Measurements from ENCODE around the gene KLRC3.
A peak's percentile ranks its signal among the peaks of the same experiment; 100 is the strongest.
"Not testable (repeated sequence)": the region's sequence is repeated elsewhere in the genome, so short reads cannot be mapped to it uniquely, and the experiment has no call there.

KLRC3 gene

DNA sequence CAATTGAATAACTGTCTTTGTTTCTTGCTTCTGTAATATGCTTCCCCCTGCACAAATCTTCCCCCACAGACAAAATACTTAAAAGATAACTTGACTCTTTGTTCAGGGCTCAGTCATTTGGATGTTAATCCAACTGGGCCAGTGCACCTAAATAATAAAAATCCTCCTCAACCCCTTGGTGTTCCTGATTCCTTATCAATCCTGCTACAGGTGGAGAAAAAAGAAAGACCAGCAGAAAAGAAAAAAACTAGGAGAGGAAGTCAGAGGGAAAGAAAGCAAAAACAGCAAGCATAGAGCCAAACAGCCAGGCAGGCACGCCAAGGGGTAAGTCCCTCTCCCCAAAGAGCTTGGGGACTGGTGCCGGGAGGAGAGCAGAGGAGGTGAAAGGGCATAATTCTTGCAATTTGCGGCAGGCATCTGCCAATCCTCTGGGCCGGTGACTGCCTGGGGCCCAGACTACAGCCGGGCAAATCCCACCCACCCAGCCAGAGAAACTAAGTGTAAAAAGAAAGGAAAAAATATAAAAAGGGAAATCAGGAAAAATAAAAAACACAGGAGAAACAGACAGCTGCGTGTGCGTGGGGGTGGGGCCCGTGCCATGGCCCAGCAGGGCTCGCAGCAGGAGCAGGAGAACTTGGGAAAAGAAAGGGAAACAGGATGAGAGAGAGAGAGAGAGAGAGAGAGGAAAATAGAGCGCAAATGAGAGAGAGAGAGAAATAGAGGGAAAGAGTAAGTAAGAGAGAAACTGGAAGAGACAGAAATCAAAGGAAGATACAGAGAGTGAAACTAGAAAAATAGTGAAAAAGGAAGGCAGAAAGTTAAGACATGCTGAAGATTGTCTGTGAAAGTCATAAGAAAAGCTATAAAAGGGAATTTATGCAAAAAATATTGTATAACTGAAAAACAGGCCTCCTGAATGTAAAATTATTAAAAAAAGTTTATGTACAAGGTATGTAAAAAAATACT, 51.9 kb downstream of the KLRC3 start:
- no peak overlapping the region for H3K27ac ChIP-seq
- TF ChIP-seq ZFX (IDR thresholded peaks at IDR 0.05; ENCODE audit: borderline replicate concordance), result no peak
- TF ChIP-seq, protein P1, sequence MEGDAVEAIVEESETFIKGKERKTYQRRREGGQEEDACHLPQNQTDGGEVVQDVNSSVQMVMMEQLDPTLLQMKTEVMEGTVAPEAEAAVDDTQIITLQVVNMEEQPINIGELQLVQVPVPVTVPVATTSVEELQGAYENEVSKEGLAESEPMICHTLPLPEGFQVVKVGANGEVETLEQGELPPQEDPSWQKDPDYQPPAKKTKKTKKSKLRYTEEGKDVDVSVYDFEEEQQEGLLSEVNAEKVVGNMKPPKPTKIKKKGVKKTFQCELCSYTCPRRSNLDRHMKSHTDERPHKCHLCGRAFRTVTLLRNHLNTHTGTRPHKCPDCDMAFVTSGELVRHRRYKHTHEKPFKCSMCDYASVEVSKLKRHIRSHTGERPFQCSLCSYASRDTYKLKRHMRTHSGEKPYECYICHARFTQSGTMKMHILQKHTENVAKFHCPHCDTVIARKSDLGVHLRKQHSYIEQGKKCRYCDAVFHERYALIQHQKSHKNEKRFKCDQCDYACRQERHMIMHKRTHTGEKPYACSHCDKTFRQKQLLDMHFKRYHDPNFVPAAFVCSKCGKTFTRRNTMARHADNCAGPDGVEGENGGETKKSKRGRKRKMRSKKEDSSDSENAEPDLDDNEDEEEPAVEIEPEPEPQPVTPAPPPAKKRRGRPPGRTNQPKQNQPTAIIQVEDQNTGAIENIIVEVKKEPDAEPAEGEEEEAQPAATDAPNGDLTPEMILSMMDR (IDR thresholded peaks at IDR 0.05), result no peak

DNA sequence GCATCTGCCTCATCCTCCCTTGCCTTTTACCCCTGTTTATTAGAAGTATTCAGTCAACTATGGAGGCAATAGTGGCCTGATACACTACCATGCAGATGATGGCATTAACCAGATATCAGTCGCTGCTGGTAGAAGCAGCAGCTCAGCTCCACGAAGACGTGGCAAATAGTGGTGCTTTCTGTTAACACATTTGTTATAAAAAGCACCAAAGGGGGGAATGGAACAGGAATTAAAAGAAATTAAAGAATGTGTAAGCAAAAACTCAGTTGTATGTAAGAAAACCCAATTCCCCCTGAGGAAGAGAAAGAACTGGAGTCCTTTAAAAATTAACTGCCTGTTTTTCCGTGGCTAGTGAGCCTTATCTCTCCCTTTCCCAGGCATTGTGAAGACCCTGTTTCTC, 52.7 kb downstream of the KLRC3 start:
- H3K27ac ChIP-seq, result not testable (repeated sequence)

DNA sequence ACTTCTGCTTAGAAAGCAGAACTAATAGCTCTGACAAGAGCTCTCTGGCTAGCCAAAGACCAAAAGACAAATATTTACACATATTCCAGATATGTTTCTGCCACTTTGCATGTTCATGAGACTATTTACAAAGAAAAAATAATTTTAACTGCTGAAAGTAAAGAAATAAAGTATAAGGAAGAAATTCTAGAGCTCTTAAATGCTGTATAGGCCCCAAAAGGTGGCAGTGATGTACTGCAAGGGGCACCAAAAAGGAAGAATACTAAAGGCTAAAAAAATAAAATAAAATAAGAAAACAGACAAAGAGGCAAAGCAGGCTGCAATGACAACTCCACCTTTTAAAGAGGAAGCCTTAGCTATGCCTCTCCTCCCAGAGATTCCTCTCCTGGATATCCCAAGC, 53.5 kb downstream of the KLRC3 start:
- H3K27ac ChIP-seq, result peak overlapping the region; percentile 93
- TF ChIP-seq ZFX (IDR thresholded peaks at IDR 0.05; ENCODE audit: borderline replicate concordance), result no peak
- TF ChIP-seq, protein P1 (IDR thresholded peaks at IDR 0.05), result peak; percentile 27

DNA sequence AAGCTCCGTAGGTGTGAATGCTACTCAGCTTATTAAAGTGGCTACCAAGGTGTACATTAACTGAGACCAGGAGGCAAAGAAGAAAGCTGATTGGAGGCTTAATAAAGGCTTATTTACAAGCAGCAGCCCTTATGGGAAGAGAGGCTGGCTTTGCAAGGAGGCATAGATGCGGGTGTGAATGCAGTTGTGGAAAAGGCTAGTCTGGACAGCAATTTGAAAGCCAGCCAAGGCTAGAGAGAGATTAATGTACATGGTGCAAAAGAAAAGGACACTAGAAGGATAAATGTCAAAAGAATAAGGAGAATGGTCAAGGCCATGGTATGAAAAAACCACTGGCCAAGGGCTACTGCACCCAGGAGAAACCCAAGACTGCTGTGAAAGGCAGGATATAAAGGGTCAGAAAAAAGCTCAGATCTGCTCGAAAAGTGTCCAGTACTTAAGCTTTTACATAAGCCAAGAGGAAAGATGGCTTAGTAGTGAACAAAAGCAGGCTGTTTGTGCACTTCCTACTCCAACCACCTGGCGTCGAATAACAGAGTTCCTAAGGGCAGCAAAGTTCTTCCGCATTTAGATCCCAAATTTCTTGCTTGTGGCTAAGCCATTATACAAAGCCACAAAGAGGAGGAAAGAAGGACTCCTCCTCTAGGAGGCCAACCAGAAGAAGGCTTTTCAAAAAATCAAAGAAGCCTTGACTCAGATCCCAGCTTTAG, 54.5 kb downstream of the KLRC3 start:
- peak overlapping the region; percentile 93 for H3K27ac ChIP-seq
- TF ChIP-seq, protein P1 (IDR thresholded peaks at IDR 0.05), result peak; percentile 27; the same call in 1 of the 2 replicates
- no peak for TF ChIP-seq ZFX (IDR thresholded peaks at IDR 0.05; ENCODE audit: borderline replicate concordance)

DNA sequence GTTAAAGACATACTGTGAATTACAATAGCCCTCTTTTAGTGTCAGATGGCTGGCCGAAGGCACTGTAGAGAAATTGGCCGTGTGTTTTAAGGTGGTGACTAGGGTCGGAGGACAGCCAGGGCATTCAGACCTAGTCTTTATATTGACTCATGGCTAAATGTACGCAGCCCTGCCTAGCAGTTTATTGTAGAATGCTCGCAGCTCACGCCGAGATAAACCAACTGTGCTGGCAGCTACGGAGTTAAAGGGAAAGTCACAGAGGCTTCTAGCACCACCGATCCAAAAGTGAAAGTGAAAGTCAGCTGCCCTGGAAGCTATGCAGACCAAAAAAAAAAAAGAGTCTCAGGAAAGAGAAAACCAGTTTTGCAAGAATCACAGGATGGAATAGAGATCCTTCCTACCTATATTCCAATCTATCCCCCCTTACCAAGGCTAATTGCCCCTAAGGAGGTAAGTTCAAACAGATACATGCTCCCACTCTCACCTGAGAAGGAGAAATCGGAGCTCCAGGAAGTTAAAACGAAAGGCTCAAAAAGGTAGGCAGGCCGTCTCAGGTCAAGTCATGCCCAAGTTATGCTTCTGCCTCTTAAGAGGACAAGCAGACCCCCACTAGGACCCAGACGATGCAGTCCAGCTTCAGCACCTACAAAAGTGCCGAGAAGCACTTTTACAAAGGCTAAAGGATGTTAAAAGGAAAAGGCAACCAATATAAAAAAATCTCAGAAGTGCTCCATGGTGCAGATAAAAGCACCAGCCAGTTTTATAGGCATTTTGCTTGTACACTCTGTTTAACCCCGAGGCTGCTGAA, 55.4 kb downstream of the KLRC3 start:
- peak overlapping the region; percentile 93 for H3K27ac ChIP-seq

DNA sequence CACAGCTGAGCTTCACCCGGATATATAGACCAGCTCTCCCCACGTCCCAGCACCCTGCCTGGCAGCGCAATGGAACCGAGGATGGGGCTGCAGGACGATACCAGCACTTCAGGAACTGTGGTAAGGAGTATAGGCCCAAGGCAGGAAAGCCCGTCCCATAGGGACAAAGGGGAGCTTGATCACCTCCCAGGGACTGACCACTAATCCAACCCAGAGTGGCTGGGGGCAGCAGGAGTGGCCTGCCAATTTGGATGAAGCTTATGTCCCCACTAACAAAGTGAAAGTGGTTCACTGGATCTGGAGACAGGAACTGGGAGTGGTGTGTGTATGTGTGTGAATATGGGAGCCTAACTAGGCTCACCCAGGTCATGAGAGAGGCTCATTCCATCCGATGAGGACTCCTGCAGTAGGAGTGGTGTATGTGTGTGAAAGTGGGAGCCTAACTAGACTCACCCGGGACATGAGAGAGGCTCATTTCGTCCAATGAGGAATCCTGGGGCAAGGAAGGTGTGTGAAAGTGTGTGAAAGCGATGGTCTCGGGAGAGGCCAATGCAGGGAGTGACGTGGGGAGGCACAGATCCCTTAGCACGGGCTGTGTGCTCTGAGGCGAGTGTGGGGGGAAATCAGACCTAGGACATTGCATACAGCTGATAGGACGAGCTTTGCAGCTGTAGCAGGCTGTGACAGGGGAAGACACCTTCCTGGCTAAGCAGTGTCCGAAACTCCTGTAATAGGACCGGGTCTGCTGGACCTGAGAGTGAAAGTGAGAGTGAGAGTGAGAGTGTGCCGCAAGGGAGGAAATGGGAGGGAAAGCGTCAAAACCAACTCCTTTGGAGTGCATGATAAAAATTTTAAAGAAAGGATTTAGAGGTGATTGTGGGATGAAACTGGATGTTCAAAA, 56.2 kb downstream of the KLRC3 start:
- TF ChIP-seq, protein P1 (IDR thresholded peaks at IDR 0.05), result no peak
- no peak for TF ChIP-seq ZFX (IDR thresholded peaks at IDR 0.05; ENCODE audit: borderline replicate concordance)
- H3K27ac ChIP-seq, result peak overlapping the region; percentile 93

More for the DNA sequence above, 55.4 kb downstream of the KLRC3 start:
- TF ChIP-seq, protein P1 (IDR thresholded peaks at IDR 0.05), result no peak
- TF ChIP-seq ZFX (IDR thresholded peaks at IDR 0.05; ENCODE audit: borderline replicate concordance), result no peak

DNA sequence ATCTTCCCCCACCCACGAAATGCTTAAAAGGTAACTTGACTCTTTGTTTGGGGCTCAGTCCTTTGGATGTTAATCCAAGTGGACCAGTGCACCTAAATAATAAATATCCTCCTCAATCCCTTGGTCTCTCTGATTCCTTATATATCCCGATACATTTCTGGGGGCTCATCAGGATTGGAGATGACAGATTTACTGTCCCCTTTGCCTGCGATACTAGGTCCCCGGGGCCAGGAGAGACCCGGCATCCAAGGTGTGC, 56.8 kb downstream of the KLRC3 start:
- H3K27ac ChIP-seq, result peak overlapping the region; percentile 93
- TF ChIP-seq, protein P1 (IDR thresholded peaks at IDR 0.05), result no peak
- no peak for TF ChIP-seq ZFX (IDR thresholded peaks at IDR 0.05; ENCODE audit: borderline replicate concordance)

Data from 22Rv1 (cell line).